ENCODE results near the gene MRPL20.
"Not testable (repeated sequence)": the region's sequence is repeated elsewhere in the genome, so short reads cannot be mapped to it uniquely, and the experiment has no call there.

The MRPL20 gene

DNA sequence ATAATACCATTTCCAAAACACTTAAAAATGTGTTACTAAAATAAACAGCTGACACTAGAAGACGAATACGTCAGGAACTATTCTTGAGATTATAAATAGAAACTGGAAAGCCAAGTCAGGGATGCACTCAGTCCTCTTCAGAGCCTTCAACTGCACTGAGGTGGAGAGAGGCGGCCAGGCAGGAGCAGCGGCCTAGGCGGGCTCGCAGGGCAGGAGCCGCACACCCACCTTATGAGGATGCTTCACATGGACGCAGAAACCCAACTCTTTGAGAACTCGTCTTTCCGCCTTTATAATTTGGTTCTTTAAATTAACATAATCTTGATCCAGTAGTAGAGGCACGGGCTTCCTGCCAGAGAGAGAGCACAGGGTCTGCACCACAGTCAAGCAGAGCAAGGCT, 11.9 kb downstream of the MRPL20 start:
- Mint-ChIP-seq H3K4me1 (peaks cover 32% of the 10 kb centered on the region), H3K4me3 (no peak overlapping the region), H3K36me3 (ENCODE audit: low read depth) (peaks cover 62% of the 10 kb centered on the region), H3K27me3 (no peaks in the 10 kb centered on the region), H3K27ac (peak overlapping the region; percentile 55), H3K9me3 (no peaks in the 10 kb centered on the region)
- no peak for ATAC-seq
- no peak for DNase-seq

DNA sequence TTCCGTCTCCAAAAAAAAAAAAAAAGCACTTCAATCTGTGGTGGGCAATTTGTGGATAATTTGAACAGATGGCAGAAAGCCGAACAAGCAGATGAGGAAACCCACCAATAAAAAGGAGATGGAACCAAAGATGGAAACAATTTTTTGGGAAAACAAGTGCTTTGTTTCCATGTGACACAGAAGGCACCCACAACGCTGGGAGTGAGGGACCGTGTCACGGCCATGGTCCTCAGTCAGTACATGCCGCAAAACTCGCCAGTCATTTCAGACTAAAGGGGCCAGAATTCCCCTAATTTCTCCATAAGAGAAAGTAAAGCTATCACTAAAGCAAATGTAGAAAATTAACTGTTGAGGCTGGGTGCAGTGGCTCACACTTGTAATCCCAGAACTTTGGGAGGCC, 13.0 kb downstream of the MRPL20 start:
- Mint-ChIP-seq H3K27ac (no peak overlapping the region), H3K36me3 (ENCODE audit: low read depth) (peaks cover 66% of the 10 kb centered on the region), H3K4me1 (peaks cover 26% of the 10 kb centered on the region)

GRCh38 chr1:1393428-1393827, 13.7 kb downstream of the MRPL20 start:
- Mint-ChIP-seq H3K36me3 (ENCODE audit: low read depth) (peaks cover 71% of the 10 kb centered on the region), H3K27ac (no peak overlapping the region), H3K27me3 (no peaks in the 10 kb centered on the region), H3K4me3 (no peak overlapping the region), H3K9me3 (no peaks in the 10 kb centered on the region), H3K4me1 (peaks cover 26% of the 10 kb centered on the region)
- no peak for DNase-seq
- ATAC-seq = no peak

More for the DNA sequence above, 13.0 kb downstream of the MRPL20 start:
- Mint-ChIP-seq H3K27me3 (no peaks in the 10 kb centered on the region), H3K4me3 (no peak overlapping the region), H3K9me3 (no peaks in the 10 kb centered on the region)
- ATAC-seq (no peak), DNase-seq (no peak)

GRCh38 chr1:1393014-1393413, 14.1 kb downstream of the MRPL20 start:
- H3K9me3 Mint-ChIP-seq = no peaks in the 10 kb centered on the region
- no peak overlapping the region for H3K4me3 Mint-ChIP-seq
- H3K36me3 Mint-ChIP-seq (ENCODE audit: low read depth) = peaks cover 71% of the 10 kb centered on the region
- DNase-seq = no peak
- ATAC-seq = no peak
- H3K27me3 Mint-ChIP-seq = no peaks in the 10 kb centered on the region
- H3K27ac Mint-ChIP-seq = no peak overlapping the region
- H3K4me1 Mint-ChIP-seq = peaks cover 23% of the 10 kb centered on the region

DNA sequence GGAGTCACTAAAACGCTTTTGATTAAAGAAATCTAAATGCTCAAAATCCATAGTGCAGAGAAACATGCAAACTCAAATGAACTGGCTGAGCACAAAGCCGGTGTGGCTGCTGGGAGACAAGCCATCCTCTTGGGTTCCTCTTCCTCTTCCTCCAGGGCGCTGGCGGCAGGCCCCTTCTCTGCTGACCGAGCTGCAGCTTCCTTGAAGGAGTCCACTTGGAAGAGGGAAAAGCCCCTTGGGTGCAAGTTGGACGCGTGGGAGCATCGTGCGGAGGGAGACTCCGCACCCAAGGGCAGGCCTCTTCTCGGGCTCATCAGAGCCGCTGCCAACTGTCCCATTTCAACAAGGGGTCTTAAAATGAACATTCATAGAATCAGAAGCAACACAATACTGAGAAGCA, 15.9 kb downstream of the MRPL20 start:
- no peak for DNase-seq
- Mint-ChIP-seq H3K36me3 (ENCODE audit: low read depth) (peaks cover 78% of the 10 kb centered on the region), H3K27me3 (no peaks in the 10 kb centered on the region), H3K27ac (no peak overlapping the region), H3K9me3 (no peaks in the 10 kb centered on the region), H3K4me1 (peaks cover 14% of the 10 kb centered on the region), H3K4me3 (no peak overlapping the region)
- no peak for ATAC-seq

- ATAC-seq (no peak), DNase-seq (no peak)
- no peak overlapping the region for H3K4me3 Mint-ChIP-seq
- peaks cover 83% of the 10 kb centered on the region for H3K36me3 Mint-ChIP-seq (ENCODE audit: low read depth)
- H3K4me1 Mint-ChIP-seq = peaks cover 12% of the 10 kb centered on the region
- no peaks in the 10 kb centered on the region for H3K27me3 Mint-ChIP-seq
- no peaks in the 10 kb centered on the region for H3K9me3 Mint-ChIP-seq
- no peak overlapping the region for H3K27ac Mint-ChIP-seq
Observed at GRCh38 chr1:1390675-1391074, 16.4 kb downstream of the MRPL20 start.

DNA sequence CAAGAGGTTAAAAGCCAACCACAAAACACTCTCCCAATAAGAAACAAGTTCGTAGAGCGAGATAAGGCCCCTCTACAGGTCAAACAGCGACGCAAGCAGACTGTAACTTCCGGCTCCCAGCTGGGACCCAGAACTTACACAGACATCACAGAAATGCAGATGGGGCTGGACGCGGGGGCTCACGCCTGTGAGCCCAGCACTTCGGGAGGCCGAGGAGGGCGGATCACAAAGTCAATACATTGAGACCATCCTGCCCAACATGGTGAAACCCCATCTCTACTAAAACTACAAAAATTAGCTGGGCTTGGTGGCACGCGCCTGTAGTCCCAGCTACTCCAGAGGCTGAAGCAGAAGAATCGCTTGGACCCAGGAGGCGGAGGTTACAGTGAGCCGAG, 19.0 kb downstream of the MRPL20 start:
- no peaks in the 10 kb centered on the region for H3K9me3 Mint-ChIP-seq
- ATAC-seq = no peak
- H3K4me1 Mint-ChIP-seq = no peaks in the 10 kb centered on the region
- H3K27ac Mint-ChIP-seq = no peak overlapping the region
- peaks cover 62% of the 10 kb centered on the region for H3K36me3 Mint-ChIP-seq (ENCODE audit: low read depth)
- no peak overlapping the region for H3K4me3 Mint-ChIP-seq
- no peak for DNase-seq
- no peaks in the 10 kb centered on the region for H3K27me3 Mint-ChIP-seq

DNA sequence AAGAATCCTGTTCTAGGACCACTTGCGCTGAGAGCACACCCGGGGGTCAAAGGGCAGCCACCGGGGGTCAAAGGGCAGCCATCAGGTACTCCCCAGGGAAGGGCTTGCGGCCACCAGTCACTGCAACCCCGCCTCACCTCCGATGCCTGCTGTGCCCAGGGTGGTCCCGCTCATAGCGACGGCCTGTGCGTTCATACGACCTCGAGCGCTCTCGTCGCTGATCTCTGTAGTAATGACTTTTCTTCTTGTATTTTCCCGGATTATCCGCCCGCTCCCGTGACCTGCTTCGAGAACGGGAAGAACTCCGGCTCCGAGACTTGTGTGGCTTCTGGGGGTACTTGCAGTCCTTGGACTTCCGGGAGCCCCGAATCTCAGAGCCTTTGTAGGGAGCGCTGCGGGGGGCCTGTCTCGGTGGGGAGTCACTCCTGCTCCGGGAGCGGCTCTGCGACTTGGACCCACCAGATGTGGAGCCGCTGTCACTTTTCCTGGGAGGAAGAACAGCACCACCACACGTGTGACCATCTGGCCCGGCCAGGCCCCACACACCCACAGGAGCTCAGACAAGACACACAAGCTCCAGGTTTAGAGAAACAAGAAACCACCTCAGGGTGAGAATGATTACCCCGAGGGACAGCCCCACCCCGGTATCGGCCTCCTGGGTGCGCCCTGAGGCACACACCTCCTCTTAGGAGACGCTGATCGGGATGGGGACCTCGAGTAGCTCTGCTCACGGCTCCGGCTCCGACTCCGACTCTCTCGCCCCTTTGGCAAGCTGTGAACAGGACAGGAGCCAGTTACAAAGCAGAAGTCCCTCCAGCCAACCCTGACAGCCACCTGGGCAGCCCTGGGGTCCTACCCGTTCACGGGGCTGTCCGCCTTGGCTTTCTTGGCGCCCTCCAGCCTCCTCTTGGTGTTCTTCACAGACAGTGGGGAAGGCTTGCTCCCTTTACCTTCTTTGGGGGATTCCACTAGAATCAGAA, 19.7 kb downstream of the MRPL20 start:
- Mint-ChIP-seq H3K9me3 (no peaks in the 10 kb centered on the region), H3K36me3 (ENCODE audit: low read depth) (peaks cover 61% of the 10 kb centered on the region), H3K4me1 (no peaks in the 10 kb centered on the region), H3K27me3 (no peaks in the 10 kb centered on the region), H3K4me3 (no peak overlapping the region), H3K27ac (no peak overlapping the region)
- ATAC-seq = no peak
- no peak for DNase-seq

- Mint-ChIP-seq H3K27ac (no peak overlapping the region), H3K27me3 (no peaks in the 10 kb centered on the region), H3K4me1 (no peaks in the 10 kb centered on the region), H3K36me3 (ENCODE audit: low read depth) (peaks cover 50% of the 10 kb centered on the region), H3K4me3 (no peak overlapping the region), H3K9me3 (no peaks in the 10 kb centered on the region)
- ATAC-seq (no peak), DNase-seq (no peak)
Observed at GRCh38 chr1:1385931-1386330, 21.2 kb downstream of the MRPL20 start.

DNA sequence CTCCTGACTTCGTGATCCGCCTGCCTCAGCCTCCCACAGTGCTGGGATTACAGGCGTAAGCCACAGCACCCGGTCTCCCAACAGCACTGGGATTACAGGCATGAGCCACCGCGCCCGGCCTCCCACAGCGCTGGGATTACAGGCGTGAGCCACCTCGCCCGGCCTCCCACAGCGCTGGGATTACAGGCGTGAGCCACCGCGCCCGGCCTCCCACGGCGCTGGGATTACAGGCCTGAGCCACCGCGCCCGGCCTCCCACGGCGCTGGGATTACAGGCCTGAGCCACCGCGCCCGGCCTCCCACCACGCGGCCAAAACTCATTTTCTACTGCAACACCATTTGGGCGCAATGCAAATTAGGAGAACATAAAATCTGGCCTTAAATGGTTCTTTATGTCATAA, 21.8 kb downstream of the MRPL20 start:
- not testable (repeated sequence) for H3K27me3 Mint-ChIP-seq, DNase-seq, ATAC-seq, H3K27ac Mint-ChIP-seq, H3K4me3 Mint-ChIP-seq, H3K4me1 Mint-ChIP-seq, H3K9me3 Mint-ChIP-seq
- H3K36me3 Mint-ChIP-seq (ENCODE audit: low read depth) = peaks cover 44% of the 10 kb centered on the region

GRCh38 chr1:1381294-1381693, 25.8 kb downstream of the MRPL20 start:
- Mint-ChIP-seq H3K27me3 (no peaks in the 10 kb centered on the region), H3K4me3 (no peak overlapping the region), H3K36me3 (ENCODE audit: low read depth) (peaks cover 7% of the 10 kb centered on the region), H3K4me1 (no peaks in the 10 kb centered on the region), H3K9me3 (no peaks in the 10 kb centered on the region), H3K27ac (no peak overlapping the region)
- ATAC-seq = no peak
- DNase-seq = no peak

DNA sequence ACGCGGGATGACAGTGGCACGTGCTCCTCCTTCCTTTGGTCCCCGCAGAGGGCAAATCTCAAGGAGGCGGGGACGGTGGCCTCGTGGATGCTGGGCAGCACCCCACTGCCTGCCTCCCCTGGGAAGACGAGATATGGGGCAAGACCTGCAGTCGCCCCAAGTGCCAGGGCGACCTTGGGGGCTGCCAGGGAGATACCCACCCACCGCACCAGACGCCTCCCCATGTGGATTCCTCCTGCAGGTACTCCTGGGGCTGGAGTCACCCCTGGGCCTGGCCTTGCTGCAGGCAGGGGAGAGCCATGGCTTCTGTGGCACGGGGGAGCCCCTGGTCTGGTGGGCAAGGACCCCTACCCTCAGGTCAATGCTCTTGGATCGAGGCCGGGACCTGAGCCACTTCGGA, 26.2 kb downstream of the MRPL20 start:
- Mint-ChIP-seq H3K4me1 (peaks cover 2% of the 10 kb centered on the region), H3K36me3 (ENCODE audit: low read depth) (peaks cover 3% of the 10 kb centered on the region), H3K27ac (no peak overlapping the region), H3K27me3 (no peaks in the 10 kb centered on the region), H3K4me3 (no peak overlapping the region), H3K9me3 (no peaks in the 10 kb centered on the region)
- ATAC-seq (no peak), DNase-seq (no peak)

- no peak for DNase-seq
- no peak overlapping the region for H3K27ac Mint-ChIP-seq
- peaks cover 20% of the 10 kb centered on the region for H3K4me1 Mint-ChIP-seq
- H3K4me3 Mint-ChIP-seq = no peak overlapping the region
- no peaks in the 10 kb centered on the region for H3K9me3 Mint-ChIP-seq
- ATAC-seq = no peak
- no peaks in the 10 kb centered on the region for H3K27me3 Mint-ChIP-seq
- peaks cover 2% of the 10 kb centered on the region for H3K36me3 Mint-ChIP-seq (ENCODE audit: low read depth)
Observed at GRCh38 chr1:1377540-1378205, 29.4 kb downstream of the MRPL20 start.

GRCh38 chr1:1376551-1377226, 30.4 kb downstream of the MRPL20 start:
- Mint-ChIP-seq H3K27me3 (no peaks in the 10 kb centered on the region), H3K4me3 (peak overlapping the region; percentile 85), H3K9me3 (no peaks in the 10 kb centered on the region), H3K4me1 (peaks cover 26% of the 10 kb centered on the region), H3K36me3 (ENCODE audit: low read depth) (peaks cover 2% of the 10 kb centered on the region), H3K27ac (no peak overlapping the region)
- no peak for ATAC-seq
- no peak for DNase-seq
